Measurements from ENCODE around the gene RXRA. TPM values are rescaled to one million over a fixed set of nuclear protein-coding genes. Genes with fewer than 3 reads are reported as not detected.

RXRA gene
- total RNA-seq, 2 experiments from 2014 or later: 22.1 to 22.5 TPM

- Mint-ChIP-seq H3K27me3 (no peaks in the 10 kb centered on the region), H3K36me3 (no peaks in the 10 kb centered on the region), H3K9me3 (no peaks in the 10 kb centered on the region), H3K27ac (no peak overlapping the region), H3K4me1 (ENCODE audit: low read depth) (peaks cover 2% of the 10 kb centered on the region), H3K4me3 (no peak overlapping the region)
- CTCF ChIA-PET: interaction anchor here (0.7 to 4.1 kb wide), 2 partner anchors 68 kb away, joined by 3 to 14 read pairs; no protein-coding TSS in a partner anchor
- no peak for DNase-seq
- intact Hi-C loops (cut with micrococcal nuclease): no loop called here
- POLR2A ChIA-PET: no interaction called here
Observed at GRCh38 chr9:134375430-134376385, 49.5 kb downstream of the RXRA start.

- intact Hi-C loops (cut with micrococcal nuclease): no loop called here
- H3K9me3 Mint-ChIP-seq: no peaks in the 10 kb centered on the region
Observed at GRCh38 chr9:134376386-134377142, 50.3 kb downstream of the RXRA start.

DNA sequence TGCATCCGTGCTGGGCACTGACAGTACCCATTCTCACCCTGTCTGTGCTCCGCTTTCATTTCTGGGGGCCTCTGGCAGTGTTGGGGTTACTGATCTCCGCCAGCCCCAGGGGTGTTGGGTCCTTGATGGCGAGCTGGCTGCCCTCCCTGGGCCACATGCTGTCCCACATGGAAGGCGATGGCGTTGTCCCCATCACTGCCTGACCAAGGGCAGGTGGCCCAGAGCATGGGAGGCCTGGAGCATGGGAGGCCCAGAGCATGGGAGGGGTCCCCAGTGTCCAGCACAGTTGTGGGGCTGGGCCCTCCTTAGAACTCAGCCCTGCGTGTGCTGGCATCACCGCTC, 50.9 kb downstream of the RXRA start:
- Mint-ChIP-seq H3K4me3 (no peak overlapping the region), H3K36me3 (no peaks in the 10 kb centered on the region), H3K27ac (no peak overlapping the region), H3K9me3 (no peaks in the 10 kb centered on the region), H3K4me1 (ENCODE audit: low read depth) (peaks cover 12% of the 10 kb centered on the region), H3K27me3 (no peaks in the 10 kb centered on the region)
- no peak for DNase-seq
- intact Hi-C loops (cut with micrococcal nuclease): no loop called here
- ChIA-PET POLR2A (interaction anchor here (0.7 kb wide), 1 partner anchor 15 kb away, joined by 3 read pairs; no protein-coding TSS in a partner anchor), CTCF (interaction anchor here (4.1 kb wide), 1 partner anchor 66 kb away, joined by 14 read pairs; no protein-coding TSS in a partner anchor)

More at GRCh38 chr9:134376386-134377142, 50.3 kb downstream of the RXRA start:
- H3K4me1 Mint-ChIP-seq (ENCODE audit: low read depth): peaks cover 7% of the 10 kb centered on the region
- no peak overlapping the region for H3K4me3 Mint-ChIP-seq
- no peak for DNase-seq
- no peak overlapping the region for H3K27ac Mint-ChIP-seq
- H3K27me3 Mint-ChIP-seq: no peaks in the 10 kb centered on the region
- ChIA-PET POLR2A (no interaction called here), CTCF (interaction anchor here (4.1 kb wide), 1 partner anchor 67 kb away, joined by 14 read pairs; no protein-coding TSS in a partner anchor)
- no peaks in the 10 kb centered on the region for H3K36me3 Mint-ChIP-seq

GRCh38 chr9:134377976-134378375, 51.7 kb downstream of the RXRA start:
- intact Hi-C loops (cut with micrococcal nuclease): no loop called here
- ChIA-PET POLR2A (interaction anchor here (0.7 kb wide), 2 partner anchors 14 to 29 kb away, joined by 3 read pairs; no protein-coding TSS in a partner anchor), CTCF (interaction anchor here (4.1 kb wide), 1 partner anchor 65 kb away, joined by 14 read pairs; no protein-coding TSS in a partner anchor)
- Mint-ChIP-seq H3K4me3 (no peak overlapping the region), H3K27me3 (no peaks in the 10 kb centered on the region), H3K27ac (no peak overlapping the region), H3K4me1 (ENCODE audit: low read depth) (peaks cover 20% of the 10 kb centered on the region), H3K9me3 (no peaks in the 10 kb centered on the region), H3K36me3 (no peaks in the 10 kb centered on the region)
- DNase-seq: no peak

- Mint-ChIP-seq H3K9me3 (no peaks in the 10 kb centered on the region), H3K4me1 (ENCODE audit: low read depth) (peaks cover 22% of the 10 kb centered on the region), H3K27me3 (no peaks in the 10 kb centered on the region), H3K27ac (no peak overlapping the region), H3K4me3 (no peak overlapping the region), H3K36me3 (no peaks in the 10 kb centered on the region)
- no peak for DNase-seq
- ChIA-PET POLR2A (no interaction called here), CTCF (interaction anchor here (1.0 to 4.1 kb wide), 2 partner anchors 20 to 64 kb away, joined by 3 to 14 read pairs; no protein-coding TSS in a partner anchor)
- intact Hi-C loops (cut with micrococcal nuclease): no loop called here
Observed at GRCh38 chr9:134378901-134379338, 52.7 kb downstream of the RXRA start.

DNA sequence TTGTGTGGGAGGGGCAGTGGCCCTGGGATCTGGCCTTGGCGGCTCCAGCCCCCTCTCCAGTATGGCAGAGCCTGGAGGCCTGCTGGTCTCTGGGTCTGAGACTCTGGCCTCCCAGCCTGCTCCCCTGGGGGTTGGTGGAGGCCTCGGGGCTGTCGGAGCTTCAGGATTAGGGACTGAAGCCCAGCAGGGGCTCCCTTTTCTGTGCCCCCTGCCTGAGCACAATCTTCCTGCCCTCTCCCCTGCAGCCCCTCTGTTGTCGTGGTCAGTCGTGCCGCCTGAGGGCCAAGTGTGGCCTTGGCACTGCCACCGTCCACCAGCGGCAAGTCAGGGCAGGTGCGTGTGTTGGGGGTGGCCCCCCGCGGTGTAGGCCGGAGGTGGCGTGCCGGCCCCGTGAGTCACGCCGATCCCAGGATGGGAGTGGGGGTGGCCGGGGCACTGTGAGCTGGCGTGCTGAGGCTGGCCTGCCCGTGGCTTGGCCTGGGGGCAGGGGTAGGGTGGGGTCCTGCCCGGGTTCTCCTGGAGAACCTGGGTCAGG, 53.6 kb downstream of the RXRA start:
- no peaks in the 10 kb centered on the region for H3K9me3 Mint-ChIP-seq
- no peaks in the 10 kb centered on the region for H3K27me3 Mint-ChIP-seq
- intact Hi-C loops (cut with micrococcal nuclease): no loop called here
- H3K4me3 Mint-ChIP-seq: no peak overlapping the region
- no peak for DNase-seq
- H3K27ac Mint-ChIP-seq: no peak overlapping the region
- ChIA-PET CTCF (interaction anchor here (1.0 to 4.1 kb wide), 3 partner anchors 19 to 63 kb away, joined by 3 to 14 read pairs (median 4); no protein-coding TSS in a partner anchor), POLR2A (no interaction called here)
- peaks cover 22% of the 10 kb centered on the region for H3K4me1 Mint-ChIP-seq (ENCODE audit: low read depth)
- no peaks in the 10 kb centered on the region for H3K36me3 Mint-ChIP-seq

DNA sequence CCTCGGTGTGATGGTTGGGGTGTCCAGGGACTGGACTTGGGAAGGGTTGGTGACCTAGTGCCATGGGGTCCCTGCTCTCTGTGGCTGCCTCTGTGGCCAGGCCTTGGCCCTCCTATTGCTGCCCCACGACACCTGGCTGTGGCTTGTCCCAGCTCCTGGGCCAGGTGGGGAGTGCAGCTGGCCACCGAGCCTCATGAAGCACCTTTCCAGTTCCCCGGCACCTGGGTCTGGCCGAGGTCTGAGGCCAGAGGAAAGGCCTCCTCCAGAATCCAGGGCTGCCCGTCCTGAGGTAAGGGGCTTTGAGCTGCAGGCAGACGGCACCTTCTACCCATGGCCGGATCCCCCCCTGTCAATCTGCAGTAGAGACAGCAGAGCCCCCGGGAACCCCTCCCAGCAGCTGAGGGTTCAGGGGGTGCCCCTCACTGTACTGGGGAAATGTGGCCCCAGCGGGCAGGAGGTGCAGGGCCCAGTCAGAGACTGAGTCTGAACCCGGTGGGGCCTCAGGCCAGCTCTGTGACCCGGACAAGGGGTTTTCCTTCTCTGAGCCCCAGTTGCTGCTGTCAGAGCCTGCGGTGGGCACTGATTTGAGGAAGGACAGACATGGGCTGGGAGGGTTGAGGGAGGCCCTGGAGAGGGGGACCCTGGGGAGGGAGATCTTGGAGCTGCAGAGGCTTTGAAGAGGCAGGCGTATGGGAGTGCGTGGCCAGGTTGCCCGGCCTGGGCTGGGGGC, 54.5 kb downstream of the RXRA start:
- no peak for DNase-seq
- H3K9me3 Mint-ChIP-seq: no peaks in the 10 kb centered on the region
- peaks cover 22% of the 10 kb centered on the region for H3K4me1 Mint-ChIP-seq (ENCODE audit: low read depth)
- intact Hi-C loops (cut with micrococcal nuclease): no loop called here
- CTCF ChIA-PET: interaction anchor here (0.8 to 1.2 kb wide), 4 partner anchors 10 to 211 kb away, joined by 3 to 4 read pairs (median 4); no protein-coding TSS in a partner anchor
- POLR2A ChIA-PET: no interaction called here
- H3K27me3 Mint-ChIP-seq: no peaks in the 10 kb centered on the region
- H3K4me3 Mint-ChIP-seq: no peak overlapping the region
- no peak overlapping the region for H3K27ac Mint-ChIP-seq
- no peaks in the 10 kb centered on the region for H3K36me3 Mint-ChIP-seq

- no peak for DNase-seq
- ChIA-PET POLR2A (no interaction called here), CTCF (interaction anchor here (0.8 to 1.2 kb wide), 4 partner anchors 10 to 211 kb away, joined by 3 to 4 read pairs (median 4); no protein-coding TSS in a partner anchor)
- H3K27ac Mint-ChIP-seq: no peak overlapping the region
- H3K9me3 Mint-ChIP-seq: no peaks in the 10 kb centered on the region
- H3K36me3 Mint-ChIP-seq: no peaks in the 10 kb centered on the region
- intact Hi-C loops (cut with micrococcal nuclease): no loop called here
- no peaks in the 10 kb centered on the region for H3K27me3 Mint-ChIP-seq
- no peak overlapping the region for H3K4me3 Mint-ChIP-seq
- peaks cover 22% of the 10 kb centered on the region for H3K4me1 Mint-ChIP-seq (ENCODE audit: low read depth)
Observed at GRCh38 chr9:134381272-134381661, 55.0 kb downstream of the RXRA start.

GRCh38 chr9:134381671-134382516, 55.6 kb downstream of the RXRA start:
- Mint-ChIP-seq H3K36me3 (no peaks in the 10 kb centered on the region), H3K4me3 (no peak overlapping the region), H3K27me3 (no peaks in the 10 kb centered on the region), H3K4me1 (ENCODE audit: low read depth) (peaks cover 22% of the 10 kb centered on the region), H3K9me3 (no peaks in the 10 kb centered on the region), H3K27ac (no peak overlapping the region)
- CTCF ChIA-PET: interaction anchor here (0.9 to 2.2 kb wide), 6 partner anchors 9 to 212 kb away, joined by 3 to 15 read pairs (median 4); no protein-coding TSS in a partner anchor
- intact Hi-C loops (cut with micrococcal nuclease): no loop called here
- DNase-seq: peak; percentile 51
- POLR2A ChIA-PET: no interaction called here

DNA sequence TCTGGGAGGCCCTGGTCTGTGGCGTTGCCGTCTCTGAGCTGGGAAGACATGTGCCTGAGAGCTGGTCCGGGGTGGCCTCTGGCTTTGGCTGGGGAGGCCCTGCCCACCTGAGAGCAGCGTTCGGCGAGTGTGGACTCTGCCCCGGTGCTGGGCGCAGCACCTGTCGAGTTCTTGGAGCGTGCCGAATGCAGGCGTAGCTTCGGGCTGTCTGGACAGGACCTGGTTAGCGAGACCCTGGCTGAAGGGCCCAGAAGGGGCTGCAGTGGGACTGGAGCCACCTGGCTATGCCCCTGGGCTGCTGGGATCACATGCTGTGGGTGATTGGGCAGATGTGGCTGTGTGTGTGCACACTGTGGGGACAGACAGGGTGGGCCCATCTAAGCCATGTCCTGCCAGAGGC, 56.5 kb downstream of the RXRA start:
- no peak overlapping the region for H3K27ac Mint-ChIP-seq
- CTCF ChIA-PET: interaction anchor here (0.9 to 2.2 kb wide), 5 partner anchors 8 to 75 kb away, joined by 4 to 15 read pairs (median 5); no protein-coding TSS in a partner anchor
- POLR2A ChIA-PET: interaction anchor here (1.5 kb wide), 1 partner anchor 9 kb away, joined by 6 read pairs; no protein-coding TSS in a partner anchor

More for the DNA sequence above, 56.5 kb downstream of the RXRA start:
- intact Hi-C loops (cut with micrococcal nuclease): no loop called here
- H3K4me1 Mint-ChIP-seq (ENCODE audit: low read depth): peaks cover 20% of the 10 kb centered on the region
- no peaks in the 10 kb centered on the region for H3K27me3 Mint-ChIP-seq
- no peak overlapping the region for H3K4me3 Mint-ChIP-seq
- no peaks in the 10 kb centered on the region for H3K36me3 Mint-ChIP-seq
- no peak for DNase-seq
- no peaks in the 10 kb centered on the region for H3K9me3 Mint-ChIP-seq

Data from activated CD4-positive, alpha-beta memory T cell treated with anti-CD3 and anti-CD28 coated beads for 36 hours (primary cell).